Mucosa of stomach (tissue), 1 donor: ENCODE data around the gene CTXND1.

Experiments
- H3K27me3 ChIP-seq: one replicate; pipeline ENCODE4 v1.7.0; 2013; ENCODE audit warnings: mild to moderate bottlenecking, low read length; ENCODE audit not compliant: control insufficient read depth, insufficient read depth
- H3K36me3 ChIP-seq: one replicate; pipeline ENCODE4 v1.7.0; 2013; ENCODE audit warnings: low read length; ENCODE audit not compliant: control insufficient read depth, insufficient read depth
- H3K4me1 ChIP-seq: one replicate; pipeline ENCODE4 v1.7.0; 2013; ENCODE audit warnings: mild to moderate bottlenecking, low read length; ENCODE audit not compliant: control insufficient read depth, insufficient read depth
- H3K4me3 ChIP-seq: one replicate; pipeline ENCODE4 v1.7.0; 2013; ENCODE audit warnings: low read length
- H3K9ac ChIP-seq: one replicate; pipeline ENCODE4 v1.7.0; 2013; ENCODE audit warnings: mild to moderate bottlenecking, low read length, moderate library complexity
- H3K9me3 ChIP-seq: one replicate; pipeline ENCODE4 v1.7.0; 2013; ENCODE audit warnings: mild to moderate bottlenecking, low read length, moderate library complexity; ENCODE audit not compliant: control insufficient read depth
- donor health status: Pancreatic carcinoma.

The CTXND1 gene

DNA sequence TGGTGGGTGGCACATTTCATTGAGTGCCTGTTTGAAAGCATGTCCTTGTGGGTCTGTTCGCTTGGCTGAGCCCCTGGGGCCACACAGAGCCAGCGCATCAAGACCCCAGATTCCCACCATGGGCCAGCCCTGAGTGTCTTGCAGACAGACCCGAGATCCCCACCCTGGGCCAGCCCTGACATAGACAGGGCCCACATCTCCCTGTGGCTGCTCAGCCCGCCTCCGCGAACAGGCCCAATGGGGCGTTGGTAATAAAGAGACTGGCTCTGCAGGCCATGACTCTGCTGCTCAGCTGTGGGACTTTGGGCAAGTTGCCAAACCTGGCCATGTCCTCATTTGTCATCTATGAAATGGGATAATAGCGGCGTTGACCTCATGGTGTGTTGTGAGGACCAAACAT lies 76.6 kb downstream of the CTXND1 start:
- Histone ChIP-seq H3K4me1 (peaks cover 10% of the 10 kb centered on the region), H3K4me3 (no peak overlapping the region), H3K9me3 (no peaks in the 10 kb centered on the region), H3K9ac (no peak overlapping the region), H3K36me3 (no peaks in the 10 kb centered on the region), H3K27me3 (no peaks in the 10 kb centered on the region)

DNA sequence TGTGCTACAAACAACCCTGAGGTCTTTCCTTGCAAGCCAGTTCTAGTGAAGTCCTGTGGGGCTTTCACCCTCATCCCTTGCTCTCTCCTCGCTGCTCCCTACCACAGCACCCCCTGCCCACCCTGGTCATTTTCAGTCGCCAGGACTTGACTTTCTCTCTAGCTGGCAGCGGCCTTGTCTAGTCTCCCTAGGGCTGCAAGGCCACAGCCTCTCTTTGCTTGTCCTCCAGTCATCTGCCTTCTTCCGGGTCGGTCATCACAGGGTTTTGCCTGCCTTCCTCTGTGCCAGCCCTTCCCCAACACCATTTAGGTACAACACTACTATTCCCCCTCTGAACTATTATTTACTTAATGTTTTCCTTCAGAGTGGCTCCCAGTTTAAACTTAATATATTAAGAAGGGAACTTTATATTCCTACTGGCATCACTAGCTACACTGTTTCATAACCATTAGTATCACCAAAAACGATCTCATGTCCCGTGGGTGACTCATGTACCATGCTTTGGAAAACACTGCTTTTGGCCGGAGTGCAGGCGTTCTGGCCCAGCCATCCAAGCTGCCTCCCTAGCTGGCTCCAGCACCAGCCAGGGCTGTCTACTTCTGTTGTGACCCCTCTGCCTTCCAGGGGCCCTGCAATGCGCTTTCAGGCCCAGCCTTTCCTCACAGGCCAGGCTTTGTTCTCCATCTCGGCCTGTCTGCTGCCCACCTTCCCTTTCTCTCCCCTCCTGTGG lies 77.8 kb downstream of the CTXND1 start:
- Histone ChIP-seq H3K4me3 (no peak overlapping the region), H3K36me3 (no peaks in the 10 kb centered on the region), H3K9ac (no peak overlapping the region), H3K9me3 (no peaks in the 10 kb centered on the region), H3K4me1 (peaks cover 5% of the 10 kb centered on the region), H3K27me3 (no peaks in the 10 kb centered on the region)

DNA sequence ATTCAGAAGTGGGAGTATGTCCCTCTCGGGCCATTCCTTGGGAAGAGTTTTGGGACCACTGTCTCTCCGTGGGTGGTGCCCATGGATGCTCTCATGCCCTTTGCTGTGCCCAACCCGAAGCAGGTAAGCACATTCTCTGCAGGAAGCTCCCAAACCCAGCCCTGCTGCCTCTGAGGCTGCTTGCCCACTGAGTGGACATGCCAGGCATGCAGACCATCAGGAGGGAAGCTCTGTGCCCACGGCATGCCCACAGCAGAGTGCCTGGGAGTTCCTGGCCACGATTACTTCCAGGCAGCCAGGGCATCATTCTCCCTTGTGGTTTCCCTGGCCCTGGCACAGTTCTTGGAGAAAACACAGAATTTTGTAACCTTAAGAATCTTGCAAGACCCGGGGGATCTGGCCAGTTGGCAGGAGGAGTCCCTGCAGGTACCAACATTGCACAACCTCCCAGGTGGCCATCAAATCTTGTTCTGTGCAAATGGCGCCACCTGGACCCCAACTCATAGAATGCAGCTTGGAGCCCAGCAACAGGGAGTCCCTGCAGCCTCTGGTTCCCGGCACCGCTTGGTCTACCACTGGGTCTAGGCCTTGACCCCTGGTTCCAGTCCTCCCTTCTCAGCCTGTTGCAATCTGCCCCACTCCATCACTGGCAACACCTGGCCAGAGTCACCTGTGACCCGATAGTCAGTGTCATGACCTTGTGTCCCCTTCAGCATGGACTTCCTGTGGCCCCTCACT lies 78.8 kb downstream of the CTXND1 start:
- no peaks in the 10 kb centered on the region for H3K27me3 ChIP-seq
- H3K36me3 ChIP-seq = no peaks in the 10 kb centered on the region
- no peak overlapping the region for H3K9ac ChIP-seq
- no peaks in the 10 kb centered on the region for H3K9me3 ChIP-seq
- H3K4me1 ChIP-seq = peaks cover 4% of the 10 kb centered on the region
- H3K4me3 ChIP-seq = no peak overlapping the region

DNA sequence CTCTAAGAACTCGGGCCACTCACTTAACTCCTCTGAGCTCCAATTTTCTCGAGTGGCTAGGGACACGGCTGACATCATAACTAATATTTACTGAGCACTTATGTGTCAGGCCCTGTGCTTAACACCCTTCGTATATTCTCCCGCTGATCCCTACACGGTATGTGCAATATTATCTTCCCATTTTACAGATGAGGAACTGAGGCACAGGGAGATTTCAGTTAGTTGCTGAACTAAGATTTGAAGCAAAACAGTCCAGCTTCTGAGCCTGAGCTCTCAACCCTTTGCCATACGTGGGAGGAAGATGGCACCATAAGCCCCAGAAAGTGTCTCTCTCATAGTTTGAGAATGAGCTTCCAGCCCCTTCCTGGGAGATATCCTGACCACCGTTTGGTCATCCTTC lies 79.6 kb downstream of the CTXND1 start:
- no peaks in the 10 kb centered on the region for H3K36me3 ChIP-seq

DNA sequence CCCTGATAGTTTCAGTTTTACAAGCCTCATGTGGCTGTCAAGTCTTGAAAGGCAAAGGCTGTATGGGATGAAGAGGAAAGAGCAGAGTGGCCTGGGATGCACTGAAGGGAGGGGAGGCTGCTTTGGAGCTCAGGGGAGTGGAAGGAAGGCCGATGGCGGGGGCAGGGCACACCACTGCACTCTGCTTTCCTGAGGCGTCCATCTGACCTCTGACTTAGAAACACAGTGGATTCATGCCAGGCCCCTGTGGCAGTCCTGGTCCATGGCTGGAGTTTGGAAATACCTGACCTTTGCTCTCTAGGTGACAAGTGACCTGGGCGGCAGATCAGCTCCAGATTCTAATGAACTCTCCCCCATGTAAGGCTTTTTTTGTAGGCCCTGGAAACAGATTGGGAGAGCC lies 80.2 kb downstream of the CTXND1 start:
- H3K4me3 ChIP-seq = no peak overlapping the region
- H3K9ac ChIP-seq = no peak overlapping the region
- no peaks in the 10 kb centered on the region for H3K9me3 ChIP-seq
- peaks cover 3% of the 10 kb centered on the region for H3K4me1 ChIP-seq
- no peaks in the 10 kb centered on the region for H3K36me3 ChIP-seq
- H3K27me3 ChIP-seq = no peaks in the 10 kb centered on the region

More for the DNA sequence above, 79.6 kb downstream of the CTXND1 start:
- Histone ChIP-seq H3K4me3 (no peak overlapping the region), H3K4me1 (peaks cover 4% of the 10 kb centered on the region), H3K27me3 (no peaks in the 10 kb centered on the region), H3K9ac (no peak overlapping the region), H3K9me3 (no peaks in the 10 kb centered on the region)

DNA sequence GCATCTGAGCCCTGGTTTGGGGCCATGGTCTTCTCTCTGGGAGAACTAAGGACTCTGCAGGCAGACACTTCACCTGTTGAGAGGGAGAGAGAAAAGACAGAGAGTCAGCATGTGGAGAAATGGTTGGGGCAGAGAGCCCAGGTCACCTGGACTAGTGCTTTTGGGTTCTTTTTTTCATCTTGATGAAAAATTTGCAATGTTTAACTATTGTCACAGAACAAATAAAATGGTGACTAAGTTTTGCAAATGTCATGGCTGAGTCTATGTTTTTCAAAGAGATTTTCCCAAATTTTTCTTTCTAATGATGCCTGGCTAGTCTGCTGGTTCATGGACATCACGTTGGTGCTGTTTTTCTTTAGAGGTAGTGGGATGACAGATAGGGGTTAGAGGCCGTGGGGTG lies 81.4 kb downstream of the CTXND1 start:
- H3K4me1 ChIP-seq = no peaks in the 10 kb centered on the region
- H3K36me3 ChIP-seq = no peaks in the 10 kb centered on the region
- no peak overlapping the region for H3K9ac ChIP-seq
- H3K4me3 ChIP-seq = no peak overlapping the region
- no peaks in the 10 kb centered on the region for H3K9me3 ChIP-seq
- no peaks in the 10 kb centered on the region for H3K27me3 ChIP-seq

DNA sequence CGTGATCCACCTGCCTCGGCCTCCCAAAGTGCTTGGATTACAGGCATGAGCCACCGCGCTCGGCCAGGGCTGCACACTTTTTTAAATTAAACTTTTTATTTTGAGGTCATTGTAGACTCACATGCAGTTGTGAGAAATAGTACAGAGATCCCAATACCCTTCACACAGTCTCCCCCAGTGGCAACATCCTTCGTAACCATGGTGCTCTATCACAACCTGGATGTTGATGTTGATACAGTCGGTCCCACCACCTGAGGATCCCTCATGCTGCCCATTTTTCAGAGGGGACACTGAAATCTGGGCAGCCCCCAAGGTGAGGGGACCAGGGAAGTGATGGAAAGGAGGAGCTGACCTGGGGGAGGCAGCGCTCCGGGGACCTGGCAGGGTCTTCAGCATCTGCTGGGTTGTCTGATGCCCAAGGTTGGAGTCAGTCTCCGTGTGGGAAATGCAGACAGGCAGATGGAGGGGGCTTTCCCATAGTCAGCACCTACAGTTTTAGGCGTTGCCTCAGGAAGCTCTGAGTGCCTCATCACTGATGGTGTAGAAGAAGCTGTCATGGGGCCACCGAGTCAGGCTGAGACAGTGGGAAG lies 82.2 kb downstream of the CTXND1 start:
- H3K9ac ChIP-seq = no peak overlapping the region
- no peaks in the 10 kb centered on the region for H3K9me3 ChIP-seq
- no peaks in the 10 kb centered on the region for H3K27me3 ChIP-seq
- no peaks in the 10 kb centered on the region for H3K4me1 ChIP-seq
- no peak overlapping the region for H3K4me3 ChIP-seq
- H3K36me3 ChIP-seq = no peaks in the 10 kb centered on the region

DNA sequence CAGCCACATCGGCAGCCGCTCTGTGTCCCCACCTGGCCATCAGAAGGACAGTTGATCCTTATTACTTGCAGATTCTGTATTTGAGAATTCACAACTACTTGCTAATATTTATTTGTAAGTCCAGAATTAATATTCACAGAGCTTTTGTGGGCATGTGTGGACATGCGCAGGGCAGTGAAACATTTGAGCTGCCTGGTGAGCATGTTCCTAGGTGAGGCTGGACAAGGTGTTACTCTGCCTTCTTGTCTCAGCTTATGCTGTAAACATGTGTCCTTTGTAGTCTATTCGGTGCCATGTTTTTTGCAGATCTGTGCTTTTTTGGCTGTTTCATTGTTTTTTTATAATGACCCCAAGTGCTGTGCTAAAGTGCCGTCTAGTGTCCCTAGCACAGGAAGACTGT lies 83.6 kb downstream of the CTXND1 start:
- Histone ChIP-seq H3K4me3 (no peak overlapping the region), H3K9me3 (no peaks in the 10 kb centered on the region), H3K9ac (no peak overlapping the region), H3K4me1 (no peaks in the 10 kb centered on the region), H3K27me3 (no peaks in the 10 kb centered on the region), H3K36me3 (no peaks in the 10 kb centered on the region)

DNA sequence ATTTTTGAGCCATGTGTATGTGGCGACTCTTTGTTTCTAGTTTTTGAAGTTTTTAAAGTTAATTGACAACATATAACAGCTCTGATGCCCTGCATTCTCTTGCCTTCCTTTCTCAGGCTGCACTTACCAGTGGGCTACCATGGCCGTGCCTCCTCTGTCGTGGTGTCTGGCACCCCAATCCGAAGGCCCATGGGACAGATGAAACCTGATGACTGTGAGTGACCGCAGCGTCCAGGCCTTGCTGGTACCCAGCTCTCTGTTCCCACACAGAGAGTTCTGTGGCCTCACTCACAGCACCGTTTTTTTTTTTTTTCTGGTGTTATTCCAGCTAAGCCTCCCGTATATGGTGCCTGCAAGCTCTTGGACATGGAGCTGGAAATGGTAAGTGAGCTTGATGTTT lies 84.1 kb downstream of the CTXND1 start:
- Histone ChIP-seq H3K9ac (no peak overlapping the region), H3K4me1 (no peaks in the 10 kb centered on the region), H3K36me3 (no peaks in the 10 kb centered on the region), H3K4me3 (no peak overlapping the region), H3K9me3 (no peaks in the 10 kb centered on the region), H3K27me3 (no peaks in the 10 kb centered on the region)

DNA sequence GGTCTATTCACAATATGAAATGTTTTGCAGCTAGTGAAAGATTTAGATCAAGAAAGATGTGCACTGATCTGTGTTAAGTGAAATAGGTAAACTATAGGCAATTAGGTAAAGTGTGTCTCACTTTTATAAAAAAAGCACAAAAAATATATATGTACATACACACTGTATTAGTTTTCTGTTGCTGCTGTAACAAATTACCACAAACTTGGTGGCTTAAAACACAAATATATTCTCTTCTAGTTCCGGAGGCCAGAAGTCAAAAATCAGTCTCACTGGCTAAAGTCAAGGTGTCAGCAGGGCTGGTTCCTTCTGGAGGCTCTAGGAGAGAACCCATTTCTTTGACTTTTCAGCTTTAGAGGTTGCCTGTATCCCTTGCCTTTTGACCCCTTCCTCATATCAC lies 88.1 kb downstream of the CTXND1 start:
- Histone ChIP-seq H3K36me3 (no peaks in the 10 kb centered on the region), H3K4me1 (peaks cover 17% of the 10 kb centered on the region), H3K27me3 (no peaks in the 10 kb centered on the region), H3K9ac (no peak overlapping the region), H3K9me3 (no peaks in the 10 kb centered on the region), H3K4me3 (no peak overlapping the region)

DNA sequence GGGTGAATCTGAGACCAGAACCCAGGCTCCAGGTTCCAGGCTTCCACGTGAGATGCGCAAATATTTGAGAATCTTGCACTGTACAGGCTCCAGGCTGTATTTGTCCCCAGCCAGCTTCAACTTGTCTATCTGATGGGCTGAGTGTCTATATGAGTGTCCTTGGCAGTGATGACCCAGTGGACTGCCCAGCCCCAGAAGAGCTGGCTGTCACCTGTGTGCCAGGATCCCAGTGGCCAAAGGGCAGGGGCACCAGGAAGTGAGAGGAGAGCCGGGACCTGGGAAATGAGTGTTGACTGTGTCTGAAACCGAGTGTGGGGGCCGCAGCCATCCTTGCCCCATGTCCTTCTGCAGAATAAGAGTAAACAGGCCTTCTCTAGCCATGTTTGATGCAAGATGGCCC lies 88.8 kb downstream of the CTXND1 start:
- H3K9me3 ChIP-seq = no peaks in the 10 kb centered on the region
- peaks cover 17% of the 10 kb centered on the region for H3K4me1 ChIP-seq
- H3K4me3 ChIP-seq = no peak overlapping the region
- H3K36me3 ChIP-seq = no peaks in the 10 kb centered on the region
- no peak overlapping the region for H3K9ac ChIP-seq
- no peaks in the 10 kb centered on the region for H3K27me3 ChIP-seq

DNA sequence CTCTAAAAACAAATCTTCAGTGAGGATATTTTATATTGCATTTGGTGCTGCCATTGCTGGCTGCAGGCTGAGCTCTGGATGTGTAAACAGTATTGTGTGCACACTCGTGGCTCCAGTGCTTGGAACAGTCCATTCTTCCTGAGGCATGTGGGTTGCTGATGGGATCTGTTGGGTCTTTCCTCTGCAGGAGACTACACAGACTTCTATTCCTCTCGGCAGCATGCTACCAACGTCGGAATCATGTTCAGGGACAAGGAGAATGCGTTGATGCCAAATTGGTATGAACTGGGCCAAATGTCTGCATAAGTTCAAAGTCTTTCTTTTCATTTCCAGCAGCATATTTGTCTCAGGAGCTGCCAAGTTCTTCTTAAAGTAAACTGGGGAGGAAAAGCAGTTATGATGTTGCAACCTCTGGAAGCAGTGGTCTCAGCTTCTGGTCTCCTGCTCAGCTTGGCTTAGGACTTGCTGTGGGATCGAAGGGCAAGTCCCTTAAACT lies 89.9 kb downstream of the CTXND1 start:
- Histone ChIP-seq H3K9ac (no peak overlapping the region), H3K27me3 (no peaks in the 10 kb centered on the region), H3K9me3 (no peaks in the 10 kb centered on the region), H3K36me3 (no peaks in the 10 kb centered on the region), H3K4me3 (no peak overlapping the region), H3K4me1 (peaks cover 17% of the 10 kb centered on the region)
